ENCODE measurements around the gene ERICH2. TPM values are rescaled to one million over a fixed set of nuclear protein-coding genes. Genes with fewer than 3 reads are reported as not detected.
"Not testable (repeated sequence)": the region's sequence is repeated elsewhere in the genome, so short reads cannot be mapped to it uniquely, and the experiment has no call there.

Gene ERICH2
- total RNA-seq, 3 donors from 2014 or later (not counting 1 experiment from before 2014, with no cell fraction given), result not detected

DNA sequence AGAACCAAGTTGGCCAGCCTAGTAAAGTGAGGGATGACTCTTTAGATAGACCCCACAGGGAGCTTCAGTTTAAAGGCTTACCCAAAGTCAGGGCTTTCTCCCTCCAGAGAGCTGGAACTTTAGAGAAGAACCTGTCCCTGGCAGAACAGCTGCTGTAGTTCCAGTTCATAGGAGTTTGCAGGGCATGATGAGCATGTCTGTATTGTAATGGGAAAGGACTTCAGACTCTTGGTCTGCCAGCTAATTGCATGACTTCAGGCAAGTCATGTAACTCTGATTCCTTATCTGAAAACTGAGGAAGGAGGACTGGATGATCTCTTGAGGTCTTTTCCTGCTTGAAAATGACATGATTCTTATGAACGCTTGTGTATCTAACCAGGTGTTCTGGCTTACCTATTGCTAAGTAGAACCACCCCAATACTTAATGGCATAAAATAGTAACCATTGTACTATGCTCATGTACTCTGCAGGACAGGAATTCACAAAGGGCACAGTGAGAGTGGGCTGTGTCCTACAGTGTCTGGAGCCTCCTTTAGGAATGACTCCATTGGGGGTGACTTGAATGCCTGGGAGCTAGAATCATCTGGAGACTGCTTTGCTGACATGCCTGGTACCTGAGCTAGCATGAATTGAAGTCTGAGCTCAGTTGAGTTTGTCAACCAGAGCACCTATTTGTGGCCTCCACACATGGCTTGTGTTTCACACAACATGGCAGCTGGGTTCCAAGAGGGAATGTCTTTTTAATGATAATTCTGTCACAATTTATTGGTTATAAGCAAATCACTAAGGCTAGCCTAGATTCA lies 36.2 kb upstream of the ERICH2 start:
- Mint-ChIP-seq H3K4me1 (no peaks in the 10 kb centered on the region), H3K36me3 (no peaks in the 10 kb centered on the region), H3K27me3 (ENCODE audit: low read depth in 2 of 2) (peaks cover 13 to 35% of the 10 kb centered on the region in 2 donors), H3K9me3 (no peaks in the 10 kb centered on the region), H3K4me3 (no peak overlapping the region), H3K27ac (no peak overlapping the region)
- no peak for ATAC-seq
- no peaks in the 10 kb centered on the region for H3K36me3 ChIP-seq (ENCODE audit: control insufficient read depth, insufficient read depth, low read length)
- 50% methylated on average over 1 of the region's 1 CpG for WGBS (ENCODE audit: insufficient coverage)
- no peaks in the 10 kb centered on the region for H3K4me1 ChIP-seq (ENCODE audit: control insufficient read depth, insufficient read depth, low read length)
- DNase-seq, result no peak
- H3K9me3 ChIP-seq (ENCODE audit: control insufficient read depth, insufficient read depth, low read length), result no peaks in the 10 kb centered on the region
- intact Hi-C loops (cut with micrococcal nuclease), result no loop called here
- H3K27me3 ChIP-seq (ENCODE audit: control insufficient read depth, insufficient read depth, low read length), result no peaks in the 10 kb centered on the region
- TF ChIP-seq, protein P1, sequence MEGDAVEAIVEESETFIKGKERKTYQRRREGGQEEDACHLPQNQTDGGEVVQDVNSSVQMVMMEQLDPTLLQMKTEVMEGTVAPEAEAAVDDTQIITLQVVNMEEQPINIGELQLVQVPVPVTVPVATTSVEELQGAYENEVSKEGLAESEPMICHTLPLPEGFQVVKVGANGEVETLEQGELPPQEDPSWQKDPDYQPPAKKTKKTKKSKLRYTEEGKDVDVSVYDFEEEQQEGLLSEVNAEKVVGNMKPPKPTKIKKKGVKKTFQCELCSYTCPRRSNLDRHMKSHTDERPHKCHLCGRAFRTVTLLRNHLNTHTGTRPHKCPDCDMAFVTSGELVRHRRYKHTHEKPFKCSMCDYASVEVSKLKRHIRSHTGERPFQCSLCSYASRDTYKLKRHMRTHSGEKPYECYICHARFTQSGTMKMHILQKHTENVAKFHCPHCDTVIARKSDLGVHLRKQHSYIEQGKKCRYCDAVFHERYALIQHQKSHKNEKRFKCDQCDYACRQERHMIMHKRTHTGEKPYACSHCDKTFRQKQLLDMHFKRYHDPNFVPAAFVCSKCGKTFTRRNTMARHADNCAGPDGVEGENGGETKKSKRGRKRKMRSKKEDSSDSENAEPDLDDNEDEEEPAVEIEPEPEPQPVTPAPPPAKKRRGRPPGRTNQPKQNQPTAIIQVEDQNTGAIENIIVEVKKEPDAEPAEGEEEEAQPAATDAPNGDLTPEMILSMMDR (IDR thresholded peaks at IDR 0.05), result no peak
- no peak overlapping the region for H3K4me3 ChIP-seq (ENCODE audit: low read length)
- H3K27ac ChIP-seq (ENCODE audit: low read length), result no peak overlapping the region

DNA sequence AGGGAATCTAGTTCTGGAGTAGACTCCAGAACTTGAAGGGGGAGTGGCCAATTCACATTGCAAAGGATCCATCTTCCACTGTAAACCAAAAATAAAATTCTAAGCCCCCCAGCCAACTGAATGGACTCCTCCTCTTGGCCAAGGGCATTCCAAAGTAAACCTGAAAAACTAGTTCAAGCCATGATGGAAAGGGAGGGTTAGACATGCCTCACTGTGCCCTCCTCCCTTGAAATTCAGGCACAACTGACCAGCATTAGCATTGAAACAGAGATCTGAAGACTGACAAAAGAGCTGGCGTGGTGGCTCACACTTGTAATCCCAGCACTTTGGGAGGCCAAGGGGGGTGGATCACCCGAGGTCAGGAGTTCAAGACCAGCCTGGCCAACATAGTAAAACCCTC lies 35.6 kb upstream of the ERICH2 start:
- intact Hi-C loops (cut with micrococcal nuclease); H3K4me3 Mint-ChIP-seq; H3K27ac Mint-ChIP-seq; H3K4me3 ChIP-seq (ENCODE audit: low read length); DNase-seq; H3K9me3 Mint-ChIP-seq; H3K4me1 Mint-ChIP-seq; H3K4me1 ChIP-seq (ENCODE audit: control insufficient read depth, insufficient read depth, low read length); H3K36me3 Mint-ChIP-seq; H3K36me3 ChIP-seq (ENCODE audit: control insufficient read depth, insufficient read depth, low read length); H3K27me3 ChIP-seq (ENCODE audit: control insufficient read depth, insufficient read depth, low read length); ATAC-seq; H3K9me3 ChIP-seq (ENCODE audit: control insufficient read depth, insufficient read depth, low read length); H3K27ac ChIP-seq (ENCODE audit: low read length): not testable (repeated sequence)
- peaks cover 15 to 35% of the 10 kb centered on the region in 2 donors for H3K27me3 Mint-ChIP-seq (ENCODE audit: low read depth in 2 of 2)
- WGBS (ENCODE audit: insufficient coverage), result 72% methylated on average over 2 of the region's 2 CpGs

DNA sequence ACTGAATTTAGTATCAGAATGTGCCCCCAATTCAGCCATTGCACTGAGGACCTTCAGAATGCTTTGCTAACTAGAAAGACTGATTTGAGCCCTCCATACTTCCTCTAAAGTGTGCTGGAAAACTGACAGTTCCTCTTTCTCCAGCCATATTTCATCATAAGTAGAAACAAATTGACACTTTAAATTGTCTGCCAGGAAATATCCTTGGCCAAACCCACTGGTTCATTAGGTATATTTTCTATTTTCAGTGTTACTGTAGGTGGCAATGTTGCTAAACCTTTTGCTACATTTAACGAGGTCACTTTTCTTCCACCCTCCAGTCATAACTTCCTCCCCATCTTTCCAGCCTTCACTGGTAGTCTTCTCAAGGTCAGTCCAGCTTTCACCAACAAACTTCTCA lies 33.5 kb upstream of the ERICH2 start:
- TF ChIP-seq, protein P1 (IDR thresholded peaks at IDR 0.05), result no peak
- Mint-ChIP-seq H3K27ac (no peak overlapping the region), H3K4me1 (no peaks in the 10 kb centered on the region), H3K36me3 (no peaks in the 10 kb centered on the region), H3K4me3 (no peak overlapping the region), H3K9me3 (no peaks in the 10 kb centered on the region), H3K27me3 (ENCODE audit: low read depth in 2 of 2) (peaks cover 16 to 35% of the 10 kb centered on the region in 2 donors)
- no peak overlapping the region for H3K4me3 ChIP-seq (ENCODE audit: low read length)
- H3K27ac ChIP-seq (ENCODE audit: low read length), result no peak overlapping the region
- DNase-seq (no peak), ATAC-seq (no peak)
- H3K36me3 ChIP-seq (ENCODE audit: control insufficient read depth, insufficient read depth, low read length), result no peaks in the 10 kb centered on the region
- WGBS (ENCODE audit: insufficient coverage), result 0% methylated on average over 1 of the region's 1 CpG
- intact Hi-C loops (cut with micrococcal nuclease), result loop anchor here (1.0 kb wide), 1 partner anchor 76 kb away; no protein-coding TSS in a partner anchor
- no peaks in the 10 kb centered on the region for H3K9me3 ChIP-seq (ENCODE audit: control insufficient read depth, insufficient read depth, low read length)
- no peaks in the 10 kb centered on the region for H3K27me3 ChIP-seq (ENCODE audit: control insufficient read depth, insufficient read depth, low read length)
- H3K4me1 ChIP-seq (ENCODE audit: control insufficient read depth, insufficient read depth, low read length), result no peaks in the 10 kb centered on the region

DNA sequence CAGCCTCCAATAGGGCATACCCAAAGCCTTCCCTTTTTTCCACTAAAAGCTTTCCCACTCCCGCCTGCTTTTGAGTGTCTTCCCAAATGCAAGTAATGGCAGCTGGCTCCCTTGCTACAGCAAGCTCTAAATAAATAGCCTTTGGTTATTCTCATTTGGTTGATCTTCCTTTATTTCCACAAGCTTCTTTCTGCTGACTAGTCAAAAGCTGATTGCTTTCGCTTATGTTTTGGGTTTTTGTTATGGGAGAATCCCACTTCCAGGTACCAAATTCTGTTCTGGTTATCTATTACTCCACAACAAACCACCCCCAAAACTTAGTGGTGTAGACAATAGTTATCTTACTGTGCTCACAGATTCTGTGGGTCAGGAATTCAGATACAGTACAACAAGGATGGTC lies 32.8 kb upstream of the ERICH2 start:
- Mint-ChIP-seq H3K9me3 (no peaks in the 10 kb centered on the region), H3K27ac (no peak overlapping the region), H3K4me3 (no peak overlapping the region), H3K27me3 (ENCODE audit: low read depth in 2 of 2) (peaks cover 16 to 31% of the 10 kb centered on the region in 2 donors), H3K36me3 (no peaks in the 10 kb centered on the region), H3K4me1 (no peaks in the 10 kb centered on the region)
- DNase-seq (no peak), ATAC-seq (no peak)
- Histone ChIP-seq H3K27me3 (ENCODE audit: control insufficient read depth, insufficient read depth, low read length) (no peaks in the 10 kb centered on the region), H3K36me3 (ENCODE audit: control insufficient read depth, insufficient read depth, low read length) (no peaks in the 10 kb centered on the region), H3K4me3 (ENCODE audit: low read length) (no peak overlapping the region), H3K27ac (ENCODE audit: low read length) (no peak overlapping the region), H3K9me3 (ENCODE audit: control insufficient read depth, insufficient read depth, low read length) (no peaks in the 10 kb centered on the region), H3K4me1 (ENCODE audit: control insufficient read depth, insufficient read depth, low read length) (no peaks in the 10 kb centered on the region)
- TF ChIP-seq, protein P1 (IDR thresholded peaks at IDR 0.05), result no peak
- 96% methylated on average over 1 of the region's 2 CpGs for WGBS (ENCODE audit: insufficient coverage)
- intact Hi-C loops (cut with micrococcal nuclease), result no loop called here
